GM20431 (cell line): ENCODE data around the gene MAP4K4.

Source experiments
- in situ Hi-C: fragments of 300-500 bp; cut with MseI, MboI; formaldehyde crosslinking; loops from one replicate; pipeline ENCODE4 v1.15.0; 2020; ENCODE audit warnings: low sequenced_read_pairs; ENCODE audit not compliant: unreplicated experiment

The MAP4K4 gene

DNA sequence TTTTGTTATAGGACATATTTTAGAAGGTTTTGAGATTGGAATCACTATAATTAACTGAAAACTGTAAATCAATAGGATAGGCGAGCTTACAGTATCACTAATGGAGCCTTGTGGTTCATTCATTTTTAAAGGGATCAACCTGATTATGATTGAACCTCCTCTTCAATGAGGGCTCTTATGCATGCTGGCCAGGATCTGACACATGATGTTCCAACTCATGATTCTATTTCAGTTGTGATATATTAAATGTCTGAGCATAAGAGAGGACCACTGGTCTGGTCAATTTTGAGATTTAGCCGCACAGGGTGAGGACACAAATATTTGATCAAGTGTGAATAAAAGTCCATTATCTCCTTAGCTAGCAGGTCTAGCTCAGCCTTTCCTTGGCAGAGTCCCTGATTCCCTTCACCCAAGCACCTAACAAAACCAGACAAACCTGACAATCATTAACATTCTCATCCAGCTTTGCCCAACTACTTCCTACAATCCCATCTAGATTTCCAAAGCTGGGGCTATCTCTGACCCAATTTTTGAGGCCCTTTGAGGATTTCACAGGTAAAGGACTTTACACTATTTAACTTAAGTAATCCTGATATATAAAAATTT, 6.9 kb upstream of the MAP4K4 start:
- in situ Hi-C loops: no loop called here

DNA sequence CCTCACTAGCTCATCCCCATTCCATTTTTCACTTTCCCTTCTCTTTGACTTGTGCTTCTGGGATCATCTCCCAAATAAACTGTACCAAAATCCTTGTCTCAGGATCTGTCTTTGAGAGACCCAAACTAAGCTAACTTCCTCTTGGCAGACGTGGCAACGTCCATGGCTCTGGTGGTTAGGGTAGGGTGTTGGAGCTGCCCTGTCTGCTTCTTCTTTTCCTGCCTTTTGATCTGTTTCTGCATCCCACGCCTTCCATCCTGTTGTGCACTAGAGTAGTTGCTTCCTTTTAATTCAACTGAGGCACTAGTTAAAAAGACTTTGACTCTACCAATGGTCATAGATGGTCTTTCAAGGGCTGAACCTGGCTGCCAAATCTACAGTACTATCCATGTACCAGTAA, 5.5 kb upstream of the MAP4K4 start:
- in situ Hi-C loops: no loop called here

DNA sequence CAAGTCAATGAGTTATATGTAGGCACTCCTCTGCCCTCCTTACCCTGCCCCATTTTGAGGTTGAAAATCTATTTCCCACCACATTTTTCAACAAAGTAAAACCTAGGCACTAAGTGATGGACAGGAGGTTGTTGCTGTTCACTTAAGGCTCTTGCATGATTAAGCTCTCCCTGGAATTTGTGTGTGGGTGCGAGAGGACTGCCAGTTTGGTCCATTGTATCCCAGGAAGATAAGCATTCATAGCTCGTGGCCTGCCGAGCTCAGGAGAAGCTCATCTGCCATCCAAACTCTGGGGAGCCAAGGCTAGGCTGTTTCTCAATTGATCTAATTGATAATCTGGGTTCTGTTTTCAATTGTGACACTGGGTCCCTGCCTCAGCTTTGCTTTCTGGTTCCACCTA, 4.7 kb upstream of the MAP4K4 start:
- in situ Hi-C loops: no loop called here

DNA sequence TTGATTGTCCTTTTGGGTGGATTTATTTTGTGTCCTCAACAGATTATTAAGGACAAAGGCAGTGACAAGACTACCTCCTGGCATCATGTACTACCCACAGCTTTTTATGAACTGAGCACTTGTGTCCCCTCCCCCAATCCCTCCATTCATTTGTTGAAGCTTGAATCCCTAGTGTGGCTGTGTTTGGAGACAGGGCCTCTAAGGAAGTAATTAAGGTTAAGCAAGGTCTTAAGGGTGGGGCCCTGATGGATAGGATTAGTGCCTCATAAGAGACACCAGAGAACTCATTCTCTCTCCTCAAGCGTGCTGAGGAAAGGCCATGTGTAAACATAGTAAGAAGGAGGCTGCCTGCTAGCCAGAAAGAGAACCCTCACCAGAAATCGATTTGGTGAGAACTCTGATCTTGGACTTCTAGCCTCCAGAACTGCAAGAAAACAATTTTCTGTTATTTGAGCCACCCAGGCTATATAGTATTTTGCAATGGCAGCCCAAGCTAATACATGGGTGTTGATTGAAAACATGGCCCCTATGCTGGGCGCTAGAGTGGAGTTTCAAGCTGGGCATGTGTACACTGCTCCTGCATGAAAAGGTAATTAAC, 3.4 kb upstream of the MAP4K4 start:
- in situ Hi-C loops: no loop called here

DNA sequence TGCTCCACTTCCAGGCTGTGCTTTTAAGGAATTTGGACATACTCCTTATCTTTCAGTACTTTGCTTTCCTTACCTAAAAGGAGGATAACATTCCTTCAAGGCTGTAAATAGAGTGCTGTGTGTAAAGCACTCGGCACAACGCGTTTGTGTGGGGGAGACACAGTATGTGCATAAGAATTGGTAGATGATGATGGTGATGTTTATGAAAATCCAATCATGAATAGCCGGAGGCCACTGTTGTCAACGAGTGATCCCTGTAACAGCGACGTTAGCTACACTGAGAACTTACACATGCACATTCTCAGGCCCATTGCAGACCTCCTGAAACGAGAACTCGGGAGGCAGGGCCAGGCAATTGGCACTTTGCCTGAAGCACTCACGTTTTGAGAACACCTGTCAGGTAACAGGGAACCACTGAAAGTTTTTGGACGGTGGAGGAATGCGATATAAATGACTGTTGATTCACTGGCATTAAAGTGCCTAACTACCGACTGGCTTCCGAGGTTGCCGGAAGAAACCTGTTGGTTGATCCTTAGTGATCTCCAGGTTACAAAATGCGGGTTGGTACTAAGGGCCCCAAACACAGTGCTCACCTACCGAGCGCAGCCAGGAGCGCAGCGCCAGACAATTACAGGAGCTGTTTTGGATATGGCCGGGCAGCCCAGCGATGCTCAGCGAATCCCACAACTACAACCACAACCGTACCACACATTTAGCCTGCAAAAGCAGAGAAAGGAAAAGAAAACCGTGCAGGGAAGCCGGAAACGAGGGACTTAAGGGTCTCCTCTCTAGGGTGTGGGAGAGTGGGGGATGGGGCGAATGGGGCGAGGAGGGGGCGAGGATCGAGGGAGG, 1.0 kb upstream of the MAP4K4 start:
- in situ Hi-C loops: no loop called here

DNA sequence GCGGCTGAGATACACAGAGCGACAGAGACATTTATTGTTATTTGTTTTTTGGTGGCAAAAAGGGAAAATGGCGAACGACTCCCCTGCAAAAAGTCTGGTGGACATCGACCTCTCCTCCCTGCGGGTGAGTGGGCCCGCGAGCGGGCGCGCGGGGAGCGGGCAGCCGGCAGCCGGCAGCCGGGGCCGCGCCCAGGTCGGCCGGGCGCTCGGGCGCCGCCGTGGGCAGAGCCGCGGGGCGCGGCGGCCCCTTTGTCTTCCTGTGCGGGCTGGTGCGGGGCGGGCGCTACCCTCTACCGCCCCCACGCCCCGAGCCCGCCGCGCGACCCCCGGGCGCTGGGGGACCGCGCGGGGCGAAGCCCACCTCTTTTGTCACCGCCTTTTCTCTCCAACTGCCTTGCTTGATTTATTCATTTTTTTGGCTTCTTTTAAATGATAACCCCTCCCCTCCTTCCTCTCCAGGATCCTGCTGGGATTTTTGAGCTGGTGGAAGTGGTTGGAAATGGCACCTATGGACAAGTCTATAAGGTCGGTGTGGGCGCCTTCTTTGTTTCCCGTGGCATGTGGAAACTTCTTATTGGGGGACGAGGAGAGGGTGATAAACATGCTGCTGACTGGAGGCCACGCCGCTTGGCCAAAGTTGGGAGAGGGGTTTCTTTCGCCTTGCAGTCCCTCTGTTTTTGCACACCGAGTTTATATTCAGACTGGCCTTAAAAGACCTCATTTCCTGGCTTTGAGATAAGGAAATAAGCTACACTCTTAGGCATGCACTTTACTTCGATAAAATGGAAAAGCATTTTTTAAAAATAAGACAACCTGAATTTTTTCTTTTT, 722 bp downstream of the MAP4K4 start:
- in situ Hi-C loops: no loop called here

DNA sequence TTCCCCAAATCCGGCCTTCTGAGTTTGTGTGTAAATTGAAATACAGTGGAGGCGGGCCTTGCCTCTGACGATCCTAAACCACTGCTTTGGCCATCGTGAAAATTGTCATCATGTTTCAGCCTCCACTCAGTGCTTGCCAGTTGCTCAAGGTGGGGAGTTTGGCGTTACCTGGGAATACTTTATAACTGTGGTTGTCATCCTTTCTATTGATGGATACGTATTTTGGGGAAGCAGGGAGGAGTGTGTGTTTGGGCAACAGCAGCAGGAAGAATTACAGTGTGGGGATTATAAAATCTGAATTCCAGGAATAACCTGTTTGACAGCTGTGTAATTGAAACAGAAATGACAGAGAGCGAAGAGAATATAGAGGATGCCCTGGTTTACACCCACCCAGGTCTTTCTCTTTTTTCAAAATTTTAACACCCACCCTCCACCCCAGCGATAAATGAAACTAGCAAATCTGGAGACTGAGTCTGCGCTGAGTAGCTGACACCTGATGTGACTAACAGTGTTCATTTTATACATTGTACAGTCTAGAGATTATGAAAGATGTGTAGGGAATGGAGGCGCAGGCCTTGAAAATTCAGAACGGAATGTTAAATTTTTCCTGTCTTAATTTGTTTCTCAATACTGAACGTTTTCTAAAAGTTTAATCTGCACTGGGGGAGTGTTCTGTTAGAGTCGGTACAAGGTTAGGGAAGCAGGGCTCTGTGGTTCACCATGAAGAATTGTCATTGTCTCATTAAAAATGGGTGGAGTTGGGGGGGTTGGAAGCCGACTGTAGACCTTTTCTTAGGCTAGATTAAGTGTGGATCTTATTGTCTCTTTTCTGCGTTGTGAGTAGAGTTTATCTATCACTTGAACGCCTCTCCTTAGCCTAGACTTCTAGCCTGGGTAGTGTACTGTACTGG, 1.6 kb downstream of the MAP4K4 start:
- in situ Hi-C loops: no loop called here

DNA sequence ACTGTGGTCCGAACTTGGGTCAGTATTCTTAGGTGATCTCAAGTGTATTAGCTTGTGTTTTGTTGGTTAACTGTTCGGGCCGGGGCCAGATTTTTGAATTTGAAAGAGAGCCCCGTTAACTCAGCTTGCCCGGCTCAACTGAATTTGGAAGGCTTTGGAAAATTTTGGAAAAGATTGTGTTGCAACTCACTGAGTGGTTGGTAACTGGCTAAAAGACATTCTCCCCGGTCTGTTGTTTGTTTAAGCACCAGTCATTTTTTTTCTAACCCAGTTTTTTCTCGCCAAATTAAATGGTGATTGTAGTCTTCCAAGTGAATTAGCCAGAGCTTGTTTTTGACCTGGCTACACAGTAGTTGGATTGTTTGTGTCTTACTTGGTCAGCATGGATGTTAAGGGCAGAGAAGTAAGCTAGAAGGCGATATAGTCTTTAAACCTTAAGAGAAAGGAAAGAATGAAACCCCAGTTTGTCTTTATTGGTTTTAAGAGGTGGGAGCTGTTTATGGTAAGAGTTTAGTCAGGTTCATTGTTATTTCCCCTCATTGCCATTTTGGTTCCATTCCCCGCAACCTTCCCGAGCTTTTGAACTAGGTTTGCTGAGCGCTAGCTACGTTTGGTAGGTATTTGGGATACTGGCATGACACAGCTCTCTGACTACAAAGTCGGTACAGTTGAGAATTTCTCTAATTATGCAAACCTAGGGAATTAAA, 2.4 kb downstream of the MAP4K4 start:
- in situ Hi-C loops: no loop called here

DNA sequence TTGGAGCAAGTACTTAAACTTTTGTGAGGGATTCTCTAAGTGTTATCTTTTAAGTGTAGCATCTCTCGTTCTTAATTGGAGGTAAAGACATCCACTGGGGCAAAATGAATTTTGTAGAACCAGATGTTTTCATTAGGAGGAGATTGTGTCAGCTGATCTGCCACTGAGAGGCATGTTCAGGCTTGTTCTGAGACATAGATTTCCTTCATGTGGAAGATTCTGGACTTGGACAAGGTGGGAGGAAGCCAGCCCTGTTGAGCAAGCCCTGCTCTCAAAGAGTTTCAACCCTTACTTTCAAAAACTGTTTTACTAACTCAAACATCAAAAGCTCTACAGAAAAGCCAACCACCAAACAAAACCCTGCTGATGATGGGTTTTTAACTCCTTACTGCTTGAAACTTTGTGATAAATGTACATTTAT, 6.5 kb downstream of the MAP4K4 start:
- in situ Hi-C loops: no loop called here

DNA sequence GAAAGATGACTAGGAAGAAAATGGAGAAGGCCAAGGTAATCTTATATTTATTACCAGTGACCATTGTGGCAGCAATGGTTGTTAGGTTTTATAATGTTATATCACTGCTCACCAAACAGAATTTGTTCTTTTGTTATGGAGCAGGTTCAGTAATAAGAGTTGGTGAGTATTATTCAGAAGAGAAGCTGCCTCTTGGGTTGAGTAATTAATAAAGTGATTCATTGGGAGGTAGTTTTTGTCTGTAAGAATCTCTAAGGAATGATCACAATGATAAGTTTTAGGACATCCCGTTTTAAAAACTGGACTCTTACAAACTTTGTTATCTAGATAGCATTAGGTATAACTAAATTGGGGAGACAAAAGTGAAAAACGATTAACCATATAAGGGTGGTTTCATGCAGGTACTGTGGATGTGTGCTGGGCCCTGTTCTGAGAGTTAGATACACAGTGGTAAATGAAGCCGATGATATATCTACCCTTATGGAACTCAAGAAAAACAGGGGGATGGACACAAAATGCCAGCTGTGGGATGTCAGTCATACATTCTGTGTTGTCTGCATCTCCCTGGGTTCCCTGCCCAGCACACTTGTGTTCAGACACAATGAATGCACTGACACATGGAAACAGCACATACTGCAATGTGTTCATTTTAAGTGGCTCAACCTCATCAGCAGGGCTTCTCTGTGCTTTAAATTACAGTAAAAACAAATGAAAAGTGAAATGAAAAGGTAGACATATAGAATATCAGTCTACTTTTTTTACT, 7.5 kb downstream of the MAP4K4 start:
- in situ Hi-C loops: no loop called here

DNA sequence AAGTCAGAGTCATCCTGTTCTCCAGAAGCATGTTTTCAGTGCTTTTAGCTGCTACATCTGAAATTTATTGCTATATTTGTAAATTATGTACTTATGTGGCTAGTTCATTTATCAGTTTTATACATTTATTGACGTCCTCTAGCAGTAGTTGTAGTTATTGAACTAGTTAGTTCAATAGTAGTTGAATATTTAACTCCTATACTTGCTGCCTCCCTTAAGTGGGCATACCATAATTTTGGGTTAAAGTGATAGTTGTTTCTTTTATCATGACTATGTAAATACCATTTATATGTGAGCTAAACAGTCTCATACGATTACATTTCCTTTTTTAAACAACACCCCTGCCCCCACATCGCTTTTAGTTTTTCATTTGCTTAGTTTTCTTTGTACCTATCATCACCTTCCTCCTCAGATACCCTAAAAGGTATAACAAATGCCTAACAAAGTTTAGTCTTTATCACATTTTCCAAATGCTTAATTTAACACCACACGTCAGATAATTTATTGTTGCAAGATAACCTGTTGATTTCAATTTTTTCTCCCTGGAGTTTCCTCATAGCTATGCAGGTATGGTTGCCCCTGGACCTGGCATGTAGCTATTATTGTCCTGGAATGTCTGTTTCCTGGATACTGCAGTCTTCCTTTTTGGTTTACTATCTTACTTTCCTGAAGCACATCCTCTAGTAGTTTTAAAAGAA, 8.8 kb downstream of the MAP4K4 start:
- in situ Hi-C loops: no loop called here

DNA sequence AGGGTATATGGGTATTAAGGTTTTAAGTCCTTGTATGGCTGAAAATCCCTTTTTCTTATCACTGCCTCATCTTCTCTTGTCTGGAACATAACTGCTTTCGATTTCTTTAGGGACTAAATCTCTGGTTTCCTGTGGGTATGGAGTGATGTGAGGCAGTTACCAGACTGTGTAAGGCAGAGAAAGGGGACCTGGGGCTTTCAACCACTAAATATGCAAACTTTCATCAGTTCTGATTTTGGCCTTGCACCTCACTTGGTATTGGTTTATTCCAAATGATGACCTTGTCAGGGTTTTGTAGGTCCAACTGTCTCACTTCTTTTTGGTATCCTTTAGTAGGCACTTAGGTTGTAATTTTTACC, 9.3 kb downstream of the MAP4K4 start:
- in situ Hi-C loops: no loop called here

DNA sequence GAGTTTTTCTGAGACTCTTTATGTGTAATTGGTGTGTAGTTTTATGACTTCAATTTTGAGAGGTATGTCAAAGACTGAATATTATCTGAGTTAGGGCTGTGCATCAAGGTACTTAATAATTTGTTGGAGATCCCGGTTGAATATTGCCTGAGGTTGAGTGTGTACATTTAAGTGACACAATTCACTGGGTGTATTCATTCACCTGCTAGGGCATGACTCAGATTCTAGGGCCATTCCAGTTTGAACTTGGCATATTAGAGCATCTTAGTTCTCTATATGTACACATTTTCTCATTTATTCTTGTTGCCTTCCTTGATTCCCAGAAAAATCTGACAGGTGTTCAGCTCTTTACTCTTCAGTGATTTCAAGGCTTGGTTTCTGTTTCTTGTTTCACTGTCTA, 12.5 kb downstream of the MAP4K4 start:
- in situ Hi-C loops: no loop called here

DNA sequence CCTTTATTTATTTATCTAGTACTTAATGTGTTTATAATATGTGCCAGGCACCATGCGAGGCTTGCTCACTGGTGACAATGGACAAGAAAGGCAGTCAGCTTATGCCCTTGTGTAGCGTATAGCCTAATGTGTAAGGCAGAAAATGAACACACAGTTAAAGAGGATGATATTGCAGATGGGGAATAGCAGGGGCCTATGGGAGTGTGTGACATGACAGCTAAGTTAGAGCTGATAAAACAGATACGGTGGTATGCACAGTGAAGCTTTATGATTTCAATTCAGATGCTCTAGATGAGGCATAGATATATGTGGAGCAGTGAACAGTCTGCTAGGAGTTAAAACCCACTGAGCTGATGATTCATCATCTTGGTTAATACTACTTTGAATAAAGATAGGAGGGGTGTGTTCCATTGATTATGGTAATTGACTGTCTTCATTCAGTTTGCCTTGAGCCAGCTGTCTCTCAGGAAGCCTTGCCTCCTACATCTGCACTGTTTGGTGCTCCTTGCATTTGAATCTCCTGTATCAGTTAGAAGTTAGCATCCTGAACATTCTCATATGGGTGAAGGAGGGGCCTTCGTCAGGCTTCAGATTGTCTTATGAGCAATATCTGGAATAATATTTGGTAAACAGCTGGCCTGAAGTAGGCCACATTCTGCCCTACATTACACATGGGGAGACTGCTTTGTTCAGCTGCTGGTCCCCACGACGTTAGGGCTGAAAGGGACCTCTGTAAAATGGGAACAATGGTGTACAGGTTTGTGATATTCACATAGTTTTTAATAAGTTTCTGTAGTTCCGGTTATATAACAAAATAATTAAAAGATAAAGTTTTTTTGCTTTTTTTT, 13.2 kb downstream of the MAP4K4 start:
- in situ Hi-C loops: no loop called here

DNA sequence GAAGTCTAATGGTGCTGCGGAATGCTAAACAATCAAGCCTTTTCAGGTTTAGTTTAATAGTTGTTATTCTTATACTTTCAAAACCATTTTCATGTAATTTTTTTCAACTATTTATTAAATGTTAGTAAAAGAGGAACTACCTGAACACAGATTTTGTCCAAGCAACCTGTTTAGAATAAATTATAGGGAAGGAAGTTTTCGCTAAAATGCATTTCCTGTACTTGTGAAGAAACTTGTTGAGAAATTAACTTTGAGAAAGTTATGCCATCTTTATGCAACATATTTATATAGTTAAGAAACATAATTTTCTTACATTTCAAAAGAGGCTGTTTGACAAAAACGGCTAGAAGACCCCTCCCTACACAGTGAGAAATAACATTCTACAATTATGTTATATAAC, 16.6 kb downstream of the MAP4K4 start:
- in situ Hi-C loops: no loop called here

DNA sequence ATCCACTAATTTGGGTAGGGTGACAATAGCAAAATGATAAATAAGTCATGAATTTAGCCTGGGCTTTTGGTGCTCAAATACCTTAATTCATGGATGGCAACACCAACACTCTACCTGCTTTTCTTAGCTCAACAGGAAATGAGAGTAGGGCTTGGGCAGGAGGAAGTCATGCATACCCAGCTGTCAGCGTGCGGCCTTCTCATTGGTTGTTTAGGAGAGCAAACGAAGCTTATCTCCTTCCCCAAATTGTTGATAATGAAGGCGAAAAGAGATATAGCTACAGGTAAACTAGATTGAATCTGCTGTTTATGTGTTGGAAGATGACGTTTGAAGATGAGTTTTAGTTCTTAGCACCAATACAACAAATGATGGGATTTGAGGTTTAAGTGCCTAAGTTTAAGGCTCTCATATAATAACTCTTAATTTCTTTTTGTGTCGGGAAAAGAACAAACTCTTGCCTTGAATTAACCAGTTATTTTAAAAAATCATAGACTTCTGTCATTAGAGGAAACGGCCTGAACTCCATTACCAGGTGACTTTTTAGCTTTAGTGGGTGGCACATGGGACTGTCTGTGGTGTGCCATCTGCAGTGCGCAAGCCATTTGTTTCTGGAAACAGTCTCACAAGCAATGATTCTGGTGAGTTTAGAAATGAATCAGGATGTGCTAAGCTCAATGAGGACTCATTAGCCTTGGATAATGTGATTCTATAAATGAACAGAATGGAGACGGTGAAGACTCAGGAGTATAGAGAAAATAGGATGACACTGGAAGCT, 19.8 kb downstream of the MAP4K4 start:
- in situ Hi-C loops: no loop called here
